ENCODE measurements around the gene ARL14EPL.

Gene ARL14EPL

DNA sequence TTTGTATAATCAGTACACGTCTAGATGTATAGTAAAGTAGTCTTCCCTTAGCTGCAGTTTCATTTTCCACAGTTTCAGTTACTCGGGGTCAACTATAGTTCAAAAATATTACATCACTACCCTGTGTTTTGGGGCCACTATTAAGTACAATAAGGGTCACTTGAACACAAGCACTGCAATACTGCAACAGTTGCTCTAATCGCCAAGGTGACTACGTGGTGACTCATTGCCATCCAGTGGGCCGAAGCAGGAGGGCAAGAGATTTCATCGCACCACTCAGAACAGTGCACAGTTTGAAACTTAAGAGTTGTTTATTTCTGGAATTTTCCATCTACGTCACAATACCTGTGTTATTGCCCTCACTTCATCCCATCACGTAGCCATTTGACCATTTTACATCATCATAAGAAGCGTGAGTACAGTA, at the start of gene ARL14EPL:
Gene ARL14EPL, plus strand, starts transcription at position 379 of the 424 bp plus-strand sequence. CDS start 18,994 bp downstream, outside the sequence.
- peak in 1 of 2 donors; percentile 15 for DNase-seq (ENCODE audit: low read depth in 2 of 2)

DNA sequence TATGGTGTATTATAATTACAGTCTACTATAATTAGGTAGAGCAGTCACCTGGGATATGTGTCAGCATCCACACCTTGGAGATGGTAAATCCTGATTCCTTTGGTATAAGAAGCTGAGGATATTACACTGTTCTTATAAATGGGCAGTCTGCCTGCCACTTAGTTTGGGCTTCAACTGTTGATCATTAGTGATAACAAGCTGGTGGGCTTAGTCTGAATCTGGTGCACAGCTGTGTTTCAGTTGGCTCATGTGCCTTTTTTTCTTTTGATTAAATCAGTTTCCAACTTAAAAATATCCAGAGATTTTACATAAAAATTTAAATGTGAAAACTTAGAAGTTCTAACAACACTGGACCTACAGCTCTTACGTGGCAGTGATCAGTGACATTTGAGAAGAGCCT, 48.8 kb upstream of the ARL14EPL start:
- no peak for DNase-seq (ENCODE audit: low read depth in 2 of 2)

DNA sequence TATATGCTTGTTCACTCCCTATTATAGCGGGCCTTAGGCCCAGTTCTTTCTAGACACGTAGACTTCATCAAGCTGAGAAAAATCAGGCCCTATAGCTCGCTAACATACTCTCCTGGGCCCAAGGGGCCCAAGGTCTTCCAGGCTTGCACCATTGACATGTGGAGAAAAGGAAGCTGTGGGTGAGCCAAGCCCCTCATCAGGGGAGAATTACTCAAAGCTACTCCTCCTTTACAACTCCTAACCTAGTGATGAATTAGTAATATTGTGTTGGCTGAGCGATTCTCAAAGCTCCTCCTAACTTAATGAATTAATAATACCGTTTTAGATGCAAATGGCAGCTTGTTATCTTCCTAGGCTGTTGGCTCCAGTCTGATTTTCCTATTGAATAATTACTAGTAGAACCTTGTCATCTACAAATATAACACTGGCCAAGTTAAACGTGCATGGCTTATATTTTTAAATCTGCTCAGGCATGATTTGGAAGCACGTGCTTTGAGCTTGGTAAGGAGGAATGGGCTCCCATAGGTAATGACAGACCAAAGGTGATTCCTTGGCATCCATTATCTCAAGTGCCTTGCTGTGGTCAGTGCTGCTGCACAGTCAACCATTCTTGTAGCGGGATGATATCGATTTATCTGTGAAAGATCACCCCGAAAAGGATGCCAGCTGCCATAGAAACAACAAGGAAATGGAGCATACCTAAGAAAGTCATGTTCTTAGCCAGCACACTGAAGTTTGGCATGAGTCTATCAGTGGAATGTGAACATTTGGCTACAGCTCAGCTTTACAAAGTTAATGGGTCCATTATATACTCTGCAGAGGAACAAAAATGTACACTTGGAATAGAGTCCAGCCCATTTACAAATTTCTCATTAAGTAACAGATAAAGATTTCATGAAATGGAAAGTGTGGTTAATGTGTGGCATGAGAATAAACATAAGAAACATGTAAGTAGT, 46.2 kb upstream of the ARL14EPL start:
- DNase-seq (ENCODE audit: low read depth in 2 of 2) = no peak

DNA sequence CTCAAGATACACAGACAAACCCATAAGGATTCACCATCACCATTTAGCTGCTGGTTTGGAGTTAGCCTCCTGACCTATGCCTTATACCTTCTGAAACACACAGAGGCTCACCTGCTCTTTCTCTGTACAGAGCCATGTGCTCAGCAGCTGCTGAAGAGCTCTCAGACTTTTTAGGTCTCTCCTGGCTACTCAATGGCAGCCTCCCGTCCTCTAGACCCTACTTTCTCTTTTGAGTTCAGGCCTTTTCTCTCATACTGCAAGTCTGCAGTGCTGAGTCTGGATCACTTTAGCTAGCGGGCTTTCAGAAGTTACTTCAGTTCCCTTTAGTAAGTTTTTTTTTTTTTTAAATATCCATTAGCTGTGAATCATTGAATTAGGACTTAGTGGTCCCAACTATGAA, 44.3 kb upstream of the ARL14EPL start:
- no peak for DNase-seq (ENCODE audit: low read depth in 2 of 2)

DNA sequence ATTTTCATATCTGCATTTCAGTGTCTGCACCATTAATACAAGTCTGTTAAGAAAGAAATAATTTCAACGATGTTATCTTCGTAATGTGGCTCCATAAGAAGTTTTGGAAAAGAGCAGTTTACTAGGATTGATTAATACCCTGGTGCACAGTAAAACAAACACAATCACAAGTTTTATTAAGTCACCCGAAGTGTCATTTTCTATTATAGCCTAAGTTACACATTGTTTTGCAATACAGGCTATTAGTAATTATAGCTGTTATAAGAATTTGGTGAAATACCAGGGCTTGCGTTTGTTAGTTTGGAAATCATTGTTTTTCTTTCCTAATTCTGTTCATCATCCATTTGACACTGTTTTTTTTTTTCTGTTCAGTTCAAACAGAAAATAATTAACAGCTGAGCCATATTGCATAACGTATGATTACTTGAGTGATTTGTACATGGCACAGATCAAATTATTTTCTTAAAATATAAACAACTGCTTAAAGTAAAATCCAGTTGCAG, 39.4 kb upstream of the ARL14EPL start:
- no peak for DNase-seq (ENCODE audit: low read depth in 2 of 2)

DNA sequence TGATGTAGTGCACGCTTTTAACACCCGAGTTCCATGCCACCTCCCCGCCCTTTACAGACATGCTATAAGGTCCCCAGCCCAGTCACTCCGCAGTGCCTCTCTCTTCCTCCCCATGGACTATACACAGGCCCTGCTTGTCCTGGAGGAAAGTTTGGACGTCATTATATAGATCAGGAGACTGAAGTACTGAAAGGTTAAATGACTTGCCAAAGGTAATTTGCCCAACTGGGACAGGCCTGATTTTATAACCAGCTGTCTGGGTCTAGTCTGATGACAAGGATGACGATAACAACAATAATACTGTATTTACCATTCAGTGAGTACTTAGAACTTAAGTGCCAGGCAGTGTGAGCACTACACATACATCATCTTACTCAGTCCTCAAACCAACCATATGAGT, 36.9 kb upstream of the ARL14EPL start:
- DNase-seq (ENCODE audit: low read depth in 2 of 2) = no peak

DNA sequence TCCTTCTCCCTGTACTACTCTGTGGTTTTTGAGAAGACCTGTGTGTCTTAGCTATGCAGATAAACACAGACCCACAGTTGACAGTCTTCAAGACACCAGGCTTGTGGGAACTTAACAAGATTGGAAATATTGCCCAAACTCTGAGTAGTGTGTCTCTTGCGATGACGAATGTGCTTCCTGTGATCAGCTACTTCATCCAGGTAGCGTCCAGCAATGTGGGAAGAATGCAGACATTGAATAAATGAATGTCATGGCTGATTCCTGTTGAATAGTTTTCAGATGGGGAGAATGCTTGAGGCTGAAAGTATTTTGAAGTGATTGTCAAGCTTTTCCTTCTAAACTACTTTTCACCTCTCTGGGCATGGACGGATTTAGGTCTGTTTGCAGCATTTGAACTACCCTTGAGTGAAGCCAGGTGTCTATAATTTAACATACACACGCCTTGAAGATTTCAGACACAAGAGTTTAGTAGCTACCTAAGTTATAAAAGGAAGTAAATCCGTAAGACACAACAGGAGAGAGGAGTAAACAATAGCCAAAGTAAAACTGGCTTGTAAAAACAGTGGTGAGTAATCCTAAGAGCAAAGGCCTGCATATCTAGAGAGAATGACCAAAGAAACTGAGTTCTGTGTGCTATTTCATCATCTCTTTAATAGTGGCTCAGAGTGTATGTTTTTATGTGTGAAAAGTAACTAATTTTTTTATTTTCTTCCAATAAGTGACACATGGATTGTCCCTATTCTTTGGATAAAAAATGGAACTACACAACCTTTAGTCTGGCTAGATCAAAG, 30.0 kb upstream of the ARL14EPL start:
- no peak for DNase-seq (ENCODE audit: low read depth in 2 of 2)

DNA sequence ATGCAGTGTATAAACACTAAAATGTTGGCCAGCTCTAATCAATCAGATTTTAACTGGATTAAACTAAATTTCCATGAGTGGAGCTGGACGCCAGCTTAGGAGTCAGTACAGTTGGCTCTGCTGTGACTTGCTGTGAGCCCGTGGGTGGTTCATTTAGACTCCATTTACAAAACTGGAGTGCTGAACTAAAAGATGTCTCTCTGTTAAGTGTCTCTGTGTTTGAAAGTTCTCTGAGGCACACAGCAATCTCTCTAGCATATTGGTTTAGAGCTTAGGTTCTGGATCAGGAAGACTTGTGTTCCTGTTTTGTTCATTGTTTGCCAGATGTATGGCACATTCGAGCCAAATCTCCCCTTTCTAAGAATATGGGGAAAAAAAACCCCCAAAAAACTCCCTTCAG, 28.0 kb upstream of the ARL14EPL start:
- no peak for DNase-seq (ENCODE audit: low read depth in 2 of 2)

DNA sequence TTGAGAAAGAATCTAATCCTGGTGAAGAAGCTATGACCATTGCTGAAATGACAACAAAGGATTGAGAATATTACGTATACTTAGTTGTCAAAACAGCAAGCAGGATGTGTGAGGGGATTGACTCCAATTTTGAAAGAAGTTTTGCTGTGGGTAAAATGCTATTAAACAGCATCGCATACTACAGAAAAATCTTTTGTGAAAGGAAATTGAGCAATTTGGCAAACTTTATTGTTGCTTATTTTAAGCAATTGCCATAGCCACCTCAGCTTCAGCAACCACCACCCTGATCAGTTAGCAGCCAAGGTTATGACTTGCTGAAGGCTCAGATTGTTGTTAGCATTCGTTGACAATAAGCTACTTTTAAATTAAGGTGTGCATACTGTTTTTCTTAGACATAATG, 22.5 kb upstream of the ARL14EPL start:
- DNase-seq (ENCODE audit: low read depth in 2 of 2) = no peak

DNA sequence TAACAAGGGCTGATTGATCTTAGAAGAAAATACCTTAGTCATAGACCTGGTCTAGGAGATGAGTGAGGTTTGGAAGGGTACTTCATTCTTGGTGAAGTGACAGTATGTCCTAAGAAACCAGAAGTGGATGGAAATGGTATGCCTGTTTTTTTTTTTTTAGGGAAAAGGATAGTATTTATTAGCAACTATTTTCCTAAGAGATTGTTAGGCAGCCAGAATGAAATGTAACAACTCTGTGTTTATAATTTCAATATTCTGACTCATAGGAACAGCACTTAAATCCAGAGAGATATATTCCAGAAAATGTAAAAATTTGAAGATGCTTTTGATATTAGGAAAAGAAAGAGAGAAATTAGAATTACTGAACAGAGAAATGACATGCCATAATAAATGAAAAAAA, 21.2 kb upstream of the ARL14EPL start:
- DNase-seq (ENCODE audit: low read depth in 2 of 2) = no peak

DNA sequence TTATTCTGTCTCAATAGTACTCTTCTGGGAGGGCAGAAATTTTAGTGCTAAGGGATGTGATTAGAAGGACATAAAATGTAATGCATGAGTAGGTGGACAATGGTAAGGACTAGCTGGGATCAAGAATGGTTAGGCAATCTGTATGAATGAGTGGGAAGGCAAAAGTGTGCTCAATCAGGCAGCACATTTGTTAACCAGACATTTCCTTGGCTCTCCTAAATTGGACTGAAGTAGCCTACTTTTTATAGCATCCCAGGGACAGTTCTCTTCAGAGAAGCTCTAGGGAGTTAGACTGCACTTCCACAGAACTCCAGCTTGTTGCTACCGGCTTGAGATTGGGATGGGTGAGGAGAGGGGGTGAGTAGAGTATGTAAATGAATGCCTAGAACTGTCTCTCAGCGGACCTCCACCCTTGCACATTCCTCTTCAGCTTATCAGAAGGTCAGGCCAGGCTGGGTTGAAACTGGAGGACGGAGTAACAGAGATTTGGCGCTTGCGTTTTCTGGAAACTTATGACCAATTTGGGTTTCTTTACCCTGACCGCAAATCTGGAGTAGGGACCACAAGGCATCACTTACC, 19.0 kb upstream of the ARL14EPL start:
- DNase-seq (ENCODE audit: low read depth in 2 of 2) = no peak

DNA sequence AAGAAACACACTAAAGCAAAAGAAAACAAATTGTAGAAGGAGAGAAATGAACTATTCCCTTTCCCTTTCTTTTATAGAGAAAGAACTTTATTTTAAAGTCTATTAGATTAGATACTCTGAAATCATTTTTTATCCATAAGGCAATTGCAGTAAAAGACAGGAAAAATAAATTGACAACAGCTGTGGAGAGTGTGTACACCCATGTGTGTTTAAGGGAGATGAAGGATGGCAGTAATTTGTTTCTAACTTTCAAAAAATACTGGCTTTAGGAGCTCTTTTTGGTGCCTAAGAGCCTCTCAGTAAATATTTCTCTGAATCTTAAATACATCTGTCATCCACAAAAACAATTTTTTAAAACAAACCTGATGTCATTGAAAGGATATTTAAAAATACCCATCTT, 18.3 kb upstream of the ARL14EPL start:
- no peak for DNase-seq (ENCODE audit: low read depth in 2 of 2)

DNA sequence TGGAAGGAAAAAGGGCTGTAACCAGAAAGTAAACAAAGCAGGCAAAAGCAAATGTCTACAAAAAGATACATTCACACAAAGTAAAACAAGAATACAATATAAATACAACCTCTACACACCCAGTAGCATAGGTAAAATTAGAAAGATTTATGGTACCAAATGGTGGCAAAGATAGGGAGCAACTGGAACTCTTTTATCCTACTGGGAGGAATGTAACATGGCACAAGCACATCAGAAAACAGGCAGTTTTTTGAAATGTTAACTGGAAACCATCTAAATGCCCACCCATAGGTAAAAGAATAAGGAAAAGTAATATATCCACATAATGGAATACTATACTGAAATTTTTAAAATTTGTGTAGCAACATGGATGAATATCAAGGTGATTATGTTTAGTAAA, 8.7 kb upstream of the ARL14EPL start:
- no peak for DNase-seq (ENCODE audit: low read depth in 2 of 2)

DNA sequence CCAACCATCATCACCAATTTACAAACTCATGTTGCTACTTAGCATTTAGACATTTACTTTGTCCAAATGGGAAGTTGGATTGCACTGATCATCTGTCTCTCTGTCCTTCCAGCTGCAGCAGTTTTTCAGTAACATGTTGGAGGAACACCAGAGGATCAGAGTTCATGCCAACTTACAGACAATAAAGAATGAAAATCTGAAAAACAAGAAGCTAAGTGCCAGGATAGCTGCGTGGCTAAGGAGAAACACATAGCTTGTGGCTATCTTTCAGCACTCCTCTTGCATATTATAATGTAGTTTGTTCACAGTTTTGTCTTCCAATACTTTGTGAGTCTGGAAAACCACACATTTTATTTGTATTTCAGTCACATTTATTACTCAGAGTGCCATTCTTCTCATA, 6.4 kb upstream of the ARL14EPL start:
- no peak for DNase-seq (ENCODE audit: low read depth in 2 of 2)

DNA sequence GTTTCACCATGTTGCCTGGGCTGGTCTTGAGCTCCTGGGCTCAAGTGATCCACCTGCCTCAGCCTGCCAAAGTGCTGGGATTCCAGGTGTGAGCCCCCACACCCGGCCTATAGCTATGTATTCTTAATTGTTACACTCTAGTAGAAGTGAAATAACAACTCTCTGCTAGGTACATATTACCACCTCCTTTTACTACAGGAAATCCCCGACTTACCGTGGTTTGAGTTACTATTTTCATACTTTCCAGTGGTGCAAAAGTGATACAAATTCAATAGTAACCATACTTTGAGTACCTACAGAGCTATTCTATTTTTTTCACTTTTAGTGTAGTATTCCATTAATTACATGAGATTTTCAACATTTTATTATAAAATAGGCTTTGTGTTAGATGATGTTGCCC, 719 bp downstream of the ARL14EPL start:
- DNase-seq (ENCODE audit: low read depth in 2 of 2) = no peak

DNA sequence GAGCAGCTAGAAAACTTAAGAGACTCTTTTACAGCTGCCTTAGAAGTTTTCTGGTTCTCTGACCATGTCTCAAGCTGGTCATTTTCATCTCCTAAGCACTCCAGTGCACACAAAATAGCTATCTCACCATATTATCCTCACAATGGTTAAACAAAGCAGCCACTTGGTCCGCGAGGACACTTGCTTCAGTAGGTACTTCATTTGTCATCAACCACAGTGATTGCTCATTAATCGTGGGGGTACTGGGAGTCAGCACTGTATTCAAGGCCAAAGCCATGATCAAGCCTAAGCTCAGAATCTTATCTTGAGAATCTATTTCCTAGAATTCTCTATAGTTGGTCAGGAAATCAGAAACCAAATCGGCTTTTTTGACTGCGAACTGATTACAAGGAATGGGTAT, 2.9 kb downstream of the ARL14EPL start:
- no peak for DNase-seq (ENCODE audit: low read depth in 2 of 2)

DNA sequence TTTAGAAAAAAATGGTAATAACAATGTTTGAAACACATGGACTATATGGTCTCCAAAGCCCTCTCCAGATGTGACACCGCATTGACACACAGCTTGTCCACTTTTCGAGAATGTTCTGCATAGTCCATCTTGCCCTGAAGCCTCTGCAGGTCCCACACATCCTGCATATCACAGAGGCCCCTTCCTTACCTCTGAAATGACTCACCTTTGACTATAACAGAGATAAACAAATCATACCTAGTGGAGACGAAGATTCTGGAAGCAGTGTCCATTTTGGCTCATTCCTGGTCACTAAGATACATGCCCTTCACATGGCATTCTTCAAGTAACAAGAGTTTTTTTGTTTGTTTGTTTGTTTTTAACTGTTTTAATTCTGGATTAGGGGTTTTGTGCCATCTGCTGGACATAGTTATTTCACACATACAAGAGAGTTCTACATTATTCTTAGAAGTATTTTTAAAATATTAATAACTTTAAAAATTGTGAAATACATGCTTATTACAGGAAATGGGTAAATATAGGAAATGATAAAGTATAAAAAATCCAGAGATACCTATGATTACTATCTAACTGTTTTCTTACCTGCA, 5.1 kb downstream of the ARL14EPL start:
- no peak for DNase-seq (ENCODE audit: low read depth in 2 of 2)

DNA sequence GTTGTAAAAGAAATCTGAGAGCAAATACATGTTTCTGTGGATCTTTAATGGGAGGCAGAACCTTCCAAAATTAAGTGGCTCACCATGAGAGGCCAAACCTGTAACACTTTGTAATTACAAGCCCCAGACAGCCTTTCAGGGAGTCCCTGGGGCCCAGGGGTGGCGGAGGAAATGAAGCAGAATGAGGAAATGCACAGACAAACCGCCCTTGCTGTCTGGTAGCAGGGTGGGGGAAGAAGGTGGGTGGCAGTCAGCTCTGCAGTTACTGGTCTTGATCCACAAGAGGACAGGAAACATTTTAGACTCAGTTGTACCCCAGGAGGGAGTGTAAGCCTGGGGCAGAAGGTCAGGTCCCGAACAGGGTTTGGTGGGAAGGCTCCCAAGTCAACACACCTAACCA, 6.5 kb downstream of the ARL14EPL start:
- peak in 1 of 2 donors; percentile 21 for DNase-seq (ENCODE audit: low read depth in 2 of 2)

DNA sequence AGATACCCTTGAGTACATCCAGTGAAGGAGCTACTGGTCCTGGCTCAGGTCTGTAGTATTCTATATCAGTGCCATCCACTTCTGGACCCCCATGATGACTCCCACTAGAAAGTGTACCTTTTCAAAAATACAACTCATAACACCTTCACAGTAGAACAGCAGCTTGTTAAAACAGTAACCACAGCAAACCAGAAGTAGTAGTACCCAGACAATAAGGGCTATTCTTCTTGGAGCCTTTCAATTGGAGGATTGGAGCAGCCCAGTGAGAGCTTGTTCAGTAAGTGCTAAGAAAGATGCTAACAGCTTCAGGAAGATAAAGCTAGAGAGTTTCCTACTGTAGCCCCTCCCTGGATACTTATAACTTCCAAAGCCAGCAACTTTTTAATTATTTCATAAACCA, 10.1 kb downstream of the ARL14EPL start:
- DNase-seq (ENCODE audit: low read depth in 2 of 2) = no peak

DNA sequence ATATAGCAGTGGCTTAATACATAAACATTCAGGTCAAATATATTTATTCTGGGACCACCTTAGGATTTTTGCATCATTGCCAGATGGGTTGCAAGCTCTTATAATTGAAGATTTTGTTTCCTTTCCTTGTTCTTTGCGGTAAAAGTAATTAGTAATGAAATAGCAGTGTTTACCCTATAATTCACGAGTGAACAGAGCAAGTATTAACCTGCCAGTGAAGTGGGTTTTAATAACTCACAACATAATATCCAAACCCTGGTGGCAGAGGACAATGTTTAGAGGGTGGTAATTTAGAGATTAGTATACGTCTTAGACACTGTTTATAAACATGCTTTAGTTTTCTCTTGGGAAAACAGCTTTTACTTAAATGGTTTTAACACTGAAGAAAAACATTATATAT, 11.8 kb downstream of the ARL14EPL start:
- DNase-seq (ENCODE audit: low read depth in 2 of 2) = no peak

DNA sequence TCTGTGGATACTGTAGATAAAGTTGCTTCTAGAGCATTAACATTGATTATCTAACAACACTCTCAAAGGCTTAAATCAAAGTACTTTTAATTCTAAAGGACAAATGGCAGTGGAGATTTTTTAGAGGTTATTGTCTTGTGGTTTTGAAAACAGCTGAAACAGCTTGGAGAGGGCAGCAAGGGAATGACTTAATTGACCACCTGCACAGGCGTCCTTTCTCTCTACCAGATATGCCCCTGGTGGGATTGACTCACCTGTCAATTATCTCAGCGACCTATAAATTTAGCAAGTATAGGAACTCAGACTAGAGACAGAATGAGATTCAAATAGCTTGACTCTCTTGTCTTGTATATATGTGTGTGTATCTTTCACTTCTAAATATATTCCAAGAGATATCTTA, 13.5 kb downstream of the ARL14EPL start:
- DNase-seq (ENCODE audit: low read depth in 2 of 2) = no peak

DNA sequence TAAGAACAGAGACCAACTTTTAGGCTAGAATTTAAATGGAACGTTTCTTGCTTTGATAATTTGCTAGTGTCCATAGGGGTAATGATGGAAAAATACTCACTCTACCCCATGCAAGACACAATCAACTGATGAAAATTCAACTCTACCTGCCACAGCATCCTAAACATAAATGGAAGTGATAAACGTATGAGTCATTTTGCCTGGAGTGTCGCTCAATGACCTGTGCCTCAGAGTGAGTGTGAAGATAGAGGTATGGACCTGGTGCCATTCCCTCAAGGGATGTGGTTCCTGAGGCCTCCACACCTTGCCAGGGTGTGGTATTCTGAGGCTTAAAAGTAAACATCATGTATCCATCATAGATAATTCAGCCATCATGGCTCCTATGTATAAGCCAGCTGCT, 14.0 kb downstream of the ARL14EPL start:
- no peak for DNase-seq (ENCODE audit: low read depth in 2 of 2)
